Stimulated activated CD4-positive, alpha-beta T cell treated with anti-CD3 and anti-CD28 coated beads, TNF-alpha, amount 100 ng/mL, for 48 hours (primary cell): ENCODE results near the gene DDX39A.
A peak's percentile ranks its signal among the peaks of the same experiment; 100 is the strongest.
"Not testable (repeated sequence)": the region's sequence is repeated elsewhere in the genome, so short reads cannot be mapped to it uniquely, and the experiment has no call there.

Source experiments
- DNase-seq, 3 donors: peaks; one replicate each; pipeline ENCODE4 v3.0.0-alpha.2; 2020; ENCODE audit warnings: low read depth in 3 of 3

DDX39A gene

GRCh38 chr19:14419106-14419813, at the start of gene DDX39A:
DDX39A (minus strand) TSS chr19:14419341; CDS start chr19:14413220, 6,121 bp downstream.
- DNase-seq: peak; percentile 92 to 96 (median 93)

GRCh38 chr19:14467816-14468215, 48.7 kb upstream of the DDX39A start:
- DNase-seq: no peak

GRCh38 chr19:14467391-14467790, 48.2 kb upstream of the DDX39A start:
- DNase-seq: no peak

GRCh38 chr19:14463747-14464146, 44.6 kb upstream of the DDX39A start:
- no peak for DNase-seq

- not testable (repeated sequence) for DNase-seq
Measured at GRCh38 chr19:14462401-14462800, 43.3 kb upstream of the DDX39A start.

GRCh38 chr19:14460935-14461334, 41.8 kb upstream of the DDX39A start:
- DNase-seq: no peak

- DNase-seq: no peak
Measured at GRCh38 chr19:14459703-14460102, 40.6 kb upstream of the DDX39A start.

- not testable (repeated sequence) for DNase-seq
Measured at GRCh38 chr19:14452303-14452702, 33.2 kb upstream of the DDX39A start.

- no peak for DNase-seq
Measured at GRCh38 chr19:14450876-14451275, 31.7 kb upstream of the DDX39A start.

GRCh38 chr19:14450168-14450874, 31.2 kb upstream of the DDX39A start:
- peak; percentile 60 to 84 (median 75) for DNase-seq

GRCh38 chr19:14449321-14449720, 30.2 kb upstream of the DDX39A start:
- DNase-seq: no peak

GRCh38 chr19:14446336-14447036, 27.3 kb upstream of the DDX39A start:
- DNase-seq: no peak

GRCh38 chr19:14443632-14444216, 24.6 kb upstream of the DDX39A start:
- no peak for DNase-seq

- DNase-seq: no peak
Measured at GRCh38 chr19:14442891-14443631, 23.9 kb upstream of the DDX39A start.

GRCh38 chr19:14441041-14441938, 22.1 kb upstream of the DDX39A start:
- DNase-seq: no peak

GRCh38 chr19:14440049-14440448, 20.9 kb upstream of the DDX39A start:
- peak; percentile 60 to 75 (median 63) for DNase-seq

- DNase-seq: no peak
Measured at GRCh38 chr19:14439014-14439413, 19.9 kb upstream of the DDX39A start.

- no peak for DNase-seq
Measured at GRCh38 chr19:14437578-14438140, 18.5 kb upstream of the DDX39A start.

- no peak for DNase-seq
Measured at GRCh38 chr19:14435320-14436050, 16.3 kb upstream of the DDX39A start.
